ENCODE data around the gene NELFCD. TPM values are rescaled to one million over a fixed set of nuclear protein-coding genes. Genes with fewer than 3 reads are reported as not detected.
"Not testable (repeated sequence)": the region's sequence is repeated elsewhere in the genome, so short reads cannot be mapped to it uniquely, and the experiment has no call there.

Gene NELFCD
- polyA plus RNA-seq, 1 of the 3 experiments (the other 2 are of a cell fraction) = 90.0 TPM

DNA sequence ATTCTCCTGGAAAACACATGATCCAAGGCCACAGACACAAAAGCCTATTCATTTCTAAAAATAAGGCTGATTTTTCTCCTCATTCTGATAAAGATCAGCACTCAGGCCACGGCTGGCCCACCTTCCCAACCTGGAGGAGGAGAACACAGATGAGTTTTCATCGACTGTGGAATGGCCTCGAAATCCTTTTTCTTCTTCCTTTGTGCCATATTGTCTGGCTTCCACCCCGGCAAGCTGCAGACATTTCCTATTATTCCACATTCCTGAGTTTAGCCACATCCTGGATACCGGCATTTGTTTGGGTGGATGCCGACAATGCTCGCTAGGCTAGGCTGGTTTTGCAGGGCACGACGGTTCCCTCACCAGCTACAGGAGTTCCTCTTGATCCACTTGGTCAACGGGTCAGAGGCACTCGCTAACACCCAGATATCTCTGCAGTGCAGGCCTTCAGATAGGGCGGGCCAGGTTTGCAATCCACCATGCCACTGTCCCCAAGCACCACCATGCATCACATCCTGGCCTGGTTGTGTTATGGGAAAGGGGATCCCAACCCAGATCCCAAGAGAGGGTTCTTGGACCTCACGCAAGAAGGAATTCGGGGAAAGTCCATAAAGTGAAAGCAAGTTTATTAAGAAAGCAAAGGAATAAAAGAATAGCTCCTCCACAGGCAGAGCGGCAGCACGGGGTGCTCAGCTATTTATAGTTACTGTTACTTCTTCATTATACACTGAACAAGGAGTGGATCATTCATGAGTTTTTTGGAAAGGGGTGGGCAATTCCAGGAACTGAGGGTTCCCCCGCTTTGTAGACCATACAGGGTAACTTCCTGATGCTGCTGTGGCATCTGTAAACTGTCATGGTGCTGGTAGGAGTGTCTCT lies 30.2 kb downstream of the NELFCD start (continued):
- TF ChIP-seq, protein P1, sequence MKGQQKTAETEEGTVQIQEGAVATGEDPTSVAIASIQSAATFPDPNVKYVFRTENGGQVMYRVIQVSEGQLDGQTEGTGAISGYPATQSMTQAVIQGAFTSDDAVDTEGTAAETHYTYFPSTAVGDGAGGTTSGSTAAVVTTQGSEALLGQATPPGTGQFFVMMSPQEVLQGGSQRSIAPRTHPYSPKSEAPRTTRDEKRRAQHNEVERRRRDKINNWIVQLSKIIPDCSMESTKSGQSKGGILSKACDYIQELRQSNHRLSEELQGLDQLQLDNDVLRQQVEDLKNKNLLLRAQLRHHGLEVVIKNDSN (IDR thresholded peaks at IDR 0.05; ENCODE audit: borderline replicate concordance, low read depth) = no peak
- no peak for TF ChIP-seq NRF1 (IDR thresholded peaks at IDR 0.05; ENCODE audit: low read depth, low read length)
- TF ChIP-seq NFIC (IDR thresholded peaks at IDR 0.05; ENCODE audit: borderline replicate concordance) = no peak
- no peak for TF ChIP-seq SIN3A (IDR thresholded peaks at IDR 0.05; ENCODE audit: borderline replicate concordance, low read depth, low read length)
- TF ChIP-seq RAD21 (IDR thresholded peaks at IDR 0.05; ENCODE audit: low read length) = no peak

DNA sequence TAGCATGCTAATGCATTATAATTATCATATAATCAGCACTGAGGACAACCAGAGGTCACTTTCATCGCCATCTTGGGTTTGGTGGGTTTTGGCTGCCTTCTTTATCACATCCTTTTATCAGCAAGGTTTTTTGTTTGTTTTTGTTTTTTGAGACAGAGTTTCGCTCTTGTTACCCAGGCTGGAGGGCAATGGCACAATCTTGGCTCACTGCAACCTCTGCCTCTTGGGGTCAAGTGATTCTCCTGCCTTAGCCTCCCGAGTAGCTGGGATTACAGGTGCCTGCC lies 30.8 kb downstream of the NELFCD start:
- Histone ChIP-seq H3K4me1 (ENCODE audit: control insufficient read depth in 1 of 2, insufficient read depth in 2 of 2, low read depth in 1 of 2, low read length in 1 of 2) (peaks cover 24 to 35% of the 10 kb centered on the region in 2 experiments; a peak in 3 of 4 replicates), H3F3A (replicated peaks; ENCODE audit: insufficient read depth) (peaks cover 12% of the 10 kb centered on the region), H3K27ac (ENCODE audit: low read depth in 2 of 2, low read length in 1 of 2) (peak overlapping the region in 1 of 2 experiments; percentile 84; a peak in 2 of 4 replicates)
- CTCF ChIA-PET = interaction anchor here (1.0 kb wide), 1 partner anchor 392 kb away, joined by 4 read pairs; no protein-coding TSS in a partner anchor
- H3K4me2 ChIP-seq; H3K9me2 ChIP-seq; DNase-seq; H4K20me1 ChIP-seq (ENCODE audit: insufficient read depth); H3K9ac ChIP-seq; H3K4me3 ChIP-seq (ENCODE audit: low read depth in 2 of 2, low read length in 1 of 2); H3K36me3 ChIP-seq (replicated peaks in 1 of 2; ENCODE audit: control insufficient read depth in 1 of 2, insufficient read depth in 2 of 2, low read length in 1 of 2); H3K27me3 ChIP-seq (ENCODE audit: insufficient read depth); H2AFZ ChIP-seq (ENCODE audit: low read depth); H3K79me2 ChIP-seq (ENCODE audit: insufficient read depth); POLR2A ChIA-PET; H3K9me3 ChIP-seq: not testable (repeated sequence)
- 90% methylated on average over 3 of the region's 3 CpGs for WGBS (ENCODE audit: low lambda C conversion rate)

DNA sequence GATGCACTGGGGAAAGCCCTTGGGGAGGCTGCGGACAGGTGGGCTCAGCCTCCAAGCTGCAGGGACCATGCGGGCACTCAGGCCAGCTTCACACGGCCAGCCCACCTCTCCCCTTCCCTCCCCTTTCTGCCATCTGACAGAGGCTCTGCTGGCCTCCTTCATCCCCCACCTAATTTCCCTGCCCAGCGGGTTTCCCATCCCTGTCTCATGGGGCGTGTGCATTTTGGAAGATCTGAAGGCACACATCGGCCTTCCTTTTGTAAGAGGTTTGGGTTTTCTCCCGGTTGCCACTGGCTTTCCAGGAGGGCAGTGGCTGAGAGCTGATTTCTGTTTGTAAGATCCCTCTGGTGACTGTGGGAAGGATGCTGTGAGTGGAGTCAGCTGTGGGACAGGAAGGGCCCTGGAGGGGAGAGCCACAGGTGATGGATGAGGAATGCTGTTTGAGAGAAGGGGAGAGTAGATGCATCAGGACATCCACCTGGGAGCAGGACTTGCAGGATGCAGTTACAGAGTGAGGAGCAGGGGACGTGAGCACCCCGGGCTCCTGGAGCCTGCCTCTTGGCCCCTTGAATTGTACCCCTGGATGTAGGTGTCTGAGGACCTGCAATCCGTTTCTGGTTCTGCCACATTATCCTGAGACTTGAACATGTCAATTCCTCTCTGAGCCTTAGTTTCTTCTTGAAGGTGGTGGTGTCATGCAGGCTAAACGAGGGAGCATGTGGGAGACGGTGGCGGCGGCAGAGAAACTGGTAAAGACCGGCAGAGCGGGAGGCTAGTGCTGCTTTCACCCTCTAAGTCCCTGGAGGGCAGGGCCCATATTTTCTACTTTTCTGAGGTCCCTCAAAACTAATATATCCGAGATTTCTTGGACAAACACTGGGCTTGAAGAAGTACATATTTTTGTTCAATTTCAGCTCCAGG lies 32.2 kb downstream of the NELFCD start:
- Histone ChIP-seq H4K20me1 (ENCODE audit: insufficient read depth) (no peaks in the 10 kb centered on the region), H3K27ac (ENCODE audit: low read depth in 2 of 2, low read length in 1 of 2) (peak overlapping the region in 1 of 2 experiments; percentile 62; a peak in 1 of 4 replicates), H3K4me3 (ENCODE audit: low read depth in 2 of 2, low read length in 1 of 2) (no peak overlapping the region), H3K4me1 (ENCODE audit: control insufficient read depth in 1 of 2, insufficient read depth in 2 of 2, low read depth in 1 of 2, low read length in 1 of 2) (peaks cover 24 to 48% of the 10 kb centered on the region in 2 experiments; a peak in 3 of 4 replicates), H3F3A (replicated peaks; ENCODE audit: insufficient read depth) (peaks cover 12% of the 10 kb centered on the region), H3K4me2 (no peak overlapping the region), H3K9ac (no peak overlapping the region), H3K9me3 (no peaks in the 10 kb centered on the region), H2AFZ (ENCODE audit: low read depth) (no peak overlapping the region), H3K36me3 (replicated peaks in 1 of 2; ENCODE audit: control insufficient read depth in 1 of 2, insufficient read depth in 2 of 2, low read length in 1 of 2) (no peaks in the 10 kb centered on the region), H3K79me2 (ENCODE audit: insufficient read depth) (no peaks in the 10 kb centered on the region), H3K27me3 (ENCODE audit: insufficient read depth) (no peaks in the 10 kb centered on the region), H3K9me2 (no peaks in the 10 kb centered on the region)
- 94% methylated on average over 13 of the region's 17 CpGs for WGBS (ENCODE audit: low lambda C conversion rate)
- TF ChIP-seq, protein P2, sequence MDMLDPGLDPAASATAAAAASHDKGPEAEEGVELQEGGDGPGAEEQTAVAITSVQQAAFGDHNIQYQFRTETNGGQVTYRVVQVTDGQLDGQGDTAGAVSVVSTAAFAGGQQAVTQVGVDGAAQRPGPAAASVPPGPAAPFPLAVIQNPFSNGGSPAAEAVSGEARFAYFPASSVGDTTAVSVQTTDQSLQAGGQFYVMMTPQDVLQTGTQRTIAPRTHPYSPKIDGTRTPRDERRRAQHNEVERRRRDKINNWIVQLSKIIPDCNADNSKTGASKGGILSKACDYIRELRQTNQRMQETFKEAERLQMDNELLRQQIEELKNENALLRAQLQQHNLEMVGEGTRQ (IDR thresholded peaks at IDR 0.05; ENCODE audit: borderline replicate concordance, low read depth, low read length) = no peak
- TF ChIP-seq RCOR1 (IDR thresholded peaks at IDR 0.05; ENCODE audit: low read length) (no peak), NRF1 (IDR thresholded peaks at IDR 0.05; ENCODE audit: low read depth, low read length) (no peak), ELF1 (IDR thresholded peaks at IDR 0.05) (no peak)
- TF ChIP-seq, protein P3, sequence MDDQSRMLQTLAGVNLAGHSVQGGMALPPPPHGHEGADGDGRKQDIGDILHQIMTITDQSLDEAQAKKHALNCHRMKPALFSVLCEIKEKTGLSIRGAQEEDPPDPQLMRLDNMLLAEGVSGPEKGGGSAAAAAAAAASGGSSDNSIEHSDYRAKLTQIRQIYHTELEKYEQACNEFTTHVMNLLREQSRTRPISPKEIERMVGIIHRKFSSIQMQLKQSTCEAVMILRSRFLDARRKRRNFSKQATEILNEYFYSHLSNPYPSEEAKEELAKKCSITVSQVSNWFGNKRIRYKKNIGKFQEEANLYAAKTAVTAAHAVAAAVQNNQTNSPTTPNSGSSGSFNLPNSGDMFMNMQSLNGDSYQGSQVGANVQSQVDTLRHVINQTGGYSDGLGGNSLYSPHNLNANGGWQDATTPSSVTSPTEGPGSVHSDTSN (IDR thresholded peaks at IDR 0.05) = no peak
- TF ChIP-seq, protein P1 (IDR thresholded peaks at IDR 0.05; ENCODE audit: borderline replicate concordance, low read depth) = no peak
- TF ChIP-seq, protein P4, sequence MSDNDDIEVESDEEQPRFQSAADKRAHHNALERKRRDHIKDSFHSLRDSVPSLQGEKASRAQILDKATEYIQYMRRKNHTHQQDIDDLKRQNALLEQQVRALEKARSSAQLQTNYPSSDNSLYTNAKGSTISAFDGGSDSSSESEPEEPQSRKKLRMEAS (IDR thresholded peaks at IDR 0.05; ENCODE audit: low read depth) = no peak
- TF ChIP-seq, protein P5, sequence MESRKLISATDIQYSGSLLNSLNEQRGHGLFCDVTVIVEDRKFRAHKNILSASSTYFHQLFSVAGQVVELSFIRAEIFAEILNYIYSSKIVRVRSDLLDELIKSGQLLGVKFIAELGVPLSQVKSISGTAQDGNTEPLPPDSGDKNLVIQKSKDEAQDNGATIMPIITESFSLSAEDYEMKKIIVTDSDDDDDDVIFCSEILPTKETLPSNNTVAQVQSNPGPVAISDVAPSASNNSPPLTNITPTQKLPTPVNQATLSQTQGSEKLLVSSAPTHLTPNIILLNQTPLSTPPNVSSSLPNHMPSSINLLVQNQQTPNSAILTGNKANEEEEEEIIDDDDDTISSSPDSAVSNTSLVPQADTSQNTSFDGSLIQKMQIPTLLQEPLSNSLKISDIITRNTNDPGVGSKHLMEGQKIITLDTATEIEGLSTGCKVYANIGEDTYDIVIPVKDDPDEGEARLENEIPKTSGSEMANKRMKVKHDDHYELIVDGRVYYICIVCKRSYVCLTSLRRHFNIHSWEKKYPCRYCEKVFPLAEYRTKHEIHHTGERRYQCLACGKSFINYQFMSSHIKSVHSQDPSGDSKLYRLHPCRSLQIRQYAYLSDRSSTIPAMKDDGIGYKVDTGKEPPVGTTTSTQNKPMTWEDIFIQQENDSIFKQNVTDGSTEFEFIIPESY (IDR thresholded peaks at IDR 0.05; ENCODE audit: borderline replicate concordance, low read depth) = no peak
- ChIA-PET POLR2A (no interaction called here), CTCF (no interaction called here)
- no peak for DNase-seq

Measured in SK-N-SH (cell line).